Measurements from ENCODE around the gene CPLX4.

CPLX4 gene

GRCh38 chr18:59354731-59355130 lies 36.3 kb upstream of the CPLX4 start:
- TF ChIP-seq, protein P1, sequence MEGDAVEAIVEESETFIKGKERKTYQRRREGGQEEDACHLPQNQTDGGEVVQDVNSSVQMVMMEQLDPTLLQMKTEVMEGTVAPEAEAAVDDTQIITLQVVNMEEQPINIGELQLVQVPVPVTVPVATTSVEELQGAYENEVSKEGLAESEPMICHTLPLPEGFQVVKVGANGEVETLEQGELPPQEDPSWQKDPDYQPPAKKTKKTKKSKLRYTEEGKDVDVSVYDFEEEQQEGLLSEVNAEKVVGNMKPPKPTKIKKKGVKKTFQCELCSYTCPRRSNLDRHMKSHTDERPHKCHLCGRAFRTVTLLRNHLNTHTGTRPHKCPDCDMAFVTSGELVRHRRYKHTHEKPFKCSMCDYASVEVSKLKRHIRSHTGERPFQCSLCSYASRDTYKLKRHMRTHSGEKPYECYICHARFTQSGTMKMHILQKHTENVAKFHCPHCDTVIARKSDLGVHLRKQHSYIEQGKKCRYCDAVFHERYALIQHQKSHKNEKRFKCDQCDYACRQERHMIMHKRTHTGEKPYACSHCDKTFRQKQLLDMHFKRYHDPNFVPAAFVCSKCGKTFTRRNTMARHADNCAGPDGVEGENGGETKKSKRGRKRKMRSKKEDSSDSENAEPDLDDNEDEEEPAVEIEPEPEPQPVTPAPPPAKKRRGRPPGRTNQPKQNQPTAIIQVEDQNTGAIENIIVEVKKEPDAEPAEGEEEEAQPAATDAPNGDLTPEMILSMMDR (IDR thresholded peaks at IDR 0.05; ENCODE audit: control insufficient read depth, extremely low read depth, insufficient read depth): no peak
- DNase-seq (ENCODE audit: low read depth): no peak
- H3K4me3 ChIP-seq (ENCODE audit: low read depth, low read length): no peak overlapping the region

GRCh38 chr18:59353079-59353680 lies 34.7 kb upstream of the CPLX4 start:
- TF ChIP-seq, protein P1 (IDR thresholded peaks at IDR 0.05; ENCODE audit: control insufficient read depth, extremely low read depth, insufficient read depth): no peak
- H3K4me3 ChIP-seq (ENCODE audit: low read depth, low read length): no peak overlapping the region
- DNase-seq (ENCODE audit: low read depth): no peak

GRCh38 chr18:59352250-59352855 lies 33.9 kb upstream of the CPLX4 start:
- TF ChIP-seq, protein P1 (IDR thresholded peaks at IDR 0.05; ENCODE audit: control insufficient read depth, extremely low read depth, insufficient read depth): no peak
- H3K4me3 ChIP-seq (ENCODE audit: low read depth, low read length): no peak overlapping the region
- no peak for DNase-seq (ENCODE audit: low read depth)

- DNase-seq (ENCODE audit: low read depth): no peak
- H3K4me3 ChIP-seq (ENCODE audit: low read depth, low read length): no peak overlapping the region
- TF ChIP-seq, protein P1 (IDR thresholded peaks at IDR 0.05; ENCODE audit: control insufficient read depth, extremely low read depth, insufficient read depth): no peak
Measured at GRCh38 chr18:59345556-59345955, 27.1 kb upstream of the CPLX4 start.

- no peak for DNase-seq (ENCODE audit: low read depth)
- TF ChIP-seq, protein P1 (IDR thresholded peaks at IDR 0.05; ENCODE audit: control insufficient read depth, extremely low read depth, insufficient read depth): no peak
- no peak overlapping the region for H3K4me3 ChIP-seq (ENCODE audit: low read depth, low read length)
Measured at GRCh38 chr18:59344996-59345395, 26.5 kb upstream of the CPLX4 start.

GRCh38 chr18:59343926-59344325 lies 25.5 kb upstream of the CPLX4 start:
- DNase-seq (ENCODE audit: low read depth): no peak
- TF ChIP-seq, protein P1 (IDR thresholded peaks at IDR 0.05; ENCODE audit: control insufficient read depth, extremely low read depth, insufficient read depth): no peak
- H3K4me3 ChIP-seq (ENCODE audit: low read depth, low read length): no peak overlapping the region

DNA sequence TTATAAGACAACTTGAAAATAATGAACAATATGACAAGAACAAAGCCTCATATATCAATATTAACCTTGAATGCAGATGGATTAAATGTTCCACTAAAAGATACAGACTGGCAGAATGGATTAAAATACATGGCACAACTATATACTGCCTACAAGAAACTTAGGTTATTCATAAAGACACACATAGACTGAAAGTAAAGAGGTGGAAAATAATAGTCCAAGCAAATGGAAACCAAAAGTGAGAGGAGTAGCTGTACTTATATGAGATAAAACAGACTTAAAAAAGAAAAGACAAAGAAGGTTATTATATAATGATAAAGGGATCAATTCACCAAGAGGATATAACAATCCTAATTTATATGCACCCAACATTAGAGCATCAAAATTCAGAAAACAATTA lies 22.4 kb upstream of the CPLX4 start:
- H3K4me3 ChIP-seq (ENCODE audit: low read depth, low read length): no peak overlapping the region
- TF ChIP-seq, protein P1 (IDR thresholded peaks at IDR 0.05; ENCODE audit: control insufficient read depth, extremely low read depth, insufficient read depth): no peak
- DNase-seq (ENCODE audit: low read depth): no peak

All from LNCaP clone FGC (cell line).